ENCODE data around the gene FKBP7.

The FKBP7 gene

DNA sequence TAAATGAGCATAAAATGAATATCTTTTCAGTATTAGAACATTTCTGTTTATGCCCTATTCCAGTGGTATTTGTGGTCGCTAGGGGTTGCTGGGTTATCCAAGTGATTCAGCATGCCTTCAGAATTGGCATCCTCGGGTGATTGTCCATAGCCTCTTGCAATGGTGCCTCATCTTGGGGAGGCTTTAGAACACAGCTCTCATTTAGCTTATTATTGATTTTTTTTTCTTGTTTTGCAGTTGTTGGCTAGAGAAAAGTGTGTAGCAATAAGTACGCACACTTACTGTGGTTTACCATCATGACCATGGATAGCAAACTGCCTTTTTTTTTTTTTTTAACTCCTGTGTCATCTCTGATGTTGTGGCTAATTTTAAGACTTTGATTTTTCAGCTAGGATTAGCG, 35.5 kb upstream of the FKBP7 start:
- no peak overlapping the region for H4K5ac ChIP-seq (ENCODE audit: low read length)
- H3K79me1 ChIP-seq (ENCODE audit: low read length): no peaks in the 10 kb centered on the region
- H2BK120ac ChIP-seq (ENCODE audit: low read depth, low read length): no peak overlapping the region
- H3K18ac ChIP-seq (ENCODE audit: low read length): no peak overlapping the region
- no peak overlapping the region for H3K4ac ChIP-seq (ENCODE audit: low read depth, low read length)
- no peak overlapping the region for H3K23ac ChIP-seq (ENCODE audit: low read length)
- H3K4me1 ChIP-seq (ENCODE audit: control insufficient read depth, low read depth, low read length): no peaks in the 10 kb centered on the region
- no peaks in the 10 kb centered on the region for H3K79me2 ChIP-seq (ENCODE audit: control insufficient read depth, insufficient read depth, low read length)
- no peak overlapping the region for H3K27ac ChIP-seq (ENCODE audit: low read depth, low read length)
- no peak overlapping the region for H3K4me3 ChIP-seq (ENCODE audit: low read length)
- DNase-seq: no peak
- no peak overlapping the region for H4K8ac ChIP-seq (ENCODE audit: low read depth, low read length)
- no CpG with 5 or more reads among the region's 4 CpGs for WGBS (ENCODE audit: extremely low coverage, insufficient coverage, low lambda C conversion rate)
- H3K27me3 ChIP-seq (ENCODE audit: insufficient read depth, low read length, poor library complexity): no peaks in the 10 kb centered on the region
- H2AK5ac ChIP-seq (ENCODE audit: low read length): no peak overlapping the region
- H3K4me2 ChIP-seq (ENCODE audit: low read length): no peak overlapping the region
- H3K56ac ChIP-seq (ENCODE audit: low read length): no peak overlapping the region
- no peaks in the 10 kb centered on the region for H3K36me3 ChIP-seq (ENCODE audit: control insufficient read depth, insufficient read depth, low read length)
- H2BK5ac ChIP-seq (ENCODE audit: low read length): no peak overlapping the region
- no peak overlapping the region for H2BK15ac ChIP-seq (replicated peaks; ENCODE audit: low read depth)
- no peak overlapping the region for H3K9ac ChIP-seq (ENCODE audit: low read length)

- Histone ChIP-seq H4K8ac (ENCODE audit: low read depth, low read length) (no peak overlapping the region), H3K79me1 (ENCODE audit: low read length) (no peaks in the 10 kb centered on the region), H3K27ac (ENCODE audit: low read depth, low read length) (no peak overlapping the region), H3K79me2 (ENCODE audit: control insufficient read depth, insufficient read depth, low read length) (no peaks in the 10 kb centered on the region), H3K18ac (ENCODE audit: low read length) (no peak overlapping the region), H3K56ac (ENCODE audit: low read length) (no peak overlapping the region), H3K4me3 (ENCODE audit: low read length) (no peak overlapping the region), H3K36me3 (ENCODE audit: control insufficient read depth, insufficient read depth, low read length) (no peaks in the 10 kb centered on the region), H3K23ac (ENCODE audit: low read length) (no peak overlapping the region), H3K4me2 (ENCODE audit: low read length) (no peak overlapping the region), H2BK120ac (ENCODE audit: low read depth, low read length) (no peak overlapping the region), H2BK5ac (ENCODE audit: low read length) (no peak overlapping the region), H2AK5ac (ENCODE audit: low read length) (no peak overlapping the region), H3K9ac (ENCODE audit: low read length) (no peak overlapping the region), H3K27me3 (ENCODE audit: insufficient read depth, low read length, poor library complexity) (no peaks in the 10 kb centered on the region), H3K4ac (ENCODE audit: low read depth, low read length) (no peak overlapping the region), H3K4me1 (ENCODE audit: control insufficient read depth, low read depth, low read length) (no peaks in the 10 kb centered on the region), H4K5ac (ENCODE audit: low read length) (no peak overlapping the region), H2BK15ac (replicated peaks; ENCODE audit: low read depth) (no peak overlapping the region)
- DNase-seq: no peak
- WGBS (ENCODE audit: extremely low coverage, insufficient coverage, low lambda C conversion rate): no CpG with 5 or more reads among the region's 2 CpGs
Observed at GRCh38 chr2:178512484-178512883, 34.1 kb upstream of the FKBP7 start.

DNA sequence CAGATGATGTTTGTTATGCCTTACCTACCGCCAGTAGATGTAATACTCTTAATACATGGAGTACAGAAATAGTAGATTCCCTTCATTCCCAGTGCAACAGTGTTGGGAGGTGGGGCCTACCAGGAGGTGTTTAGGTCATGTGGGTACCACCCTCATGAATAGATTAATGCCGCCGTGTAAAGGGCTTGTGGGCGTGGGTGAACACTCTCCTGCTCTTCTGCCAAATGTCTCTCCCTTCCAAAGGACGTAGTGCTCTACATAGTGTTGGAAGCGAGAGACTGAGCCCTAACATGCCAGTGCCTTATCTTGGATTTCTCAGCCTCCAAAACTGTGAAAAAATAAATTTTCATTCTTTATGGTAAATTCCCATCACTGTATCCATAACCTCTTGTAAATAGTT, 32.0 kb upstream of the FKBP7 start:
- H4K5ac ChIP-seq (ENCODE audit: low read length): no peak overlapping the region
- H2BK5ac ChIP-seq (ENCODE audit: low read length): no peak overlapping the region
- no peaks in the 10 kb centered on the region for H3K36me3 ChIP-seq (ENCODE audit: control insufficient read depth, insufficient read depth, low read length)

DNA sequence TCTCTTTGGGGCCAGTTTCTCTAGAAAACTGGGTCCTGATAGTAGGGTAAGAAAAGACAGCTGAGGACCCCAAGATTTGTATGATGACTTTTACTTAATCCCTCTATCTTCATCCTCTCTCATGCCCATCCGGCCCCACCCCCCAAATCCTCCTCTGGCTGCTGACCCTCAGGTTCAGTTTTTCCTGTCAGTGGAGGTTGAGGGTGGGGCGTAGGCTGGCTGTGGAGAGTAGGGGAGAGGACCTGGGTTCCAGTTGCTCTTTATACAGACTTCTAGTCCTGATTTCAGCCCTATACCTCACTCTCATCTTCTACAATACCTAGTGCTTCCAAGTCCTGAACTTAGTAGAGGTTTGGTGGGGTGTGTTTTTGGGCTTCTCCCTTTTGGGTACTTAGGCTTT, 30.2 kb upstream of the FKBP7 start:
- H2BK5ac ChIP-seq (ENCODE audit: low read length): no peak overlapping the region
- H3K4me3 ChIP-seq (ENCODE audit: low read length): no peak overlapping the region
- DNase-seq: no peak
- no peak overlapping the region for H3K27ac ChIP-seq (ENCODE audit: low read depth, low read length)
- no peaks in the 10 kb centered on the region for H3K79me2 ChIP-seq (ENCODE audit: control insufficient read depth, insufficient read depth, low read length)
- no peak overlapping the region for H2BK120ac ChIP-seq (ENCODE audit: low read depth, low read length)
- no peaks in the 10 kb centered on the region for H3K4me1 ChIP-seq (ENCODE audit: control insufficient read depth, low read depth, low read length)
- no peak overlapping the region for H3K18ac ChIP-seq (ENCODE audit: low read length)
- no peak overlapping the region for H3K4ac ChIP-seq (ENCODE audit: low read depth, low read length)
- no peak overlapping the region for H4K8ac ChIP-seq (ENCODE audit: low read depth, low read length)
- H3K79me1 ChIP-seq (ENCODE audit: low read length): no peaks in the 10 kb centered on the region
- H2BK15ac ChIP-seq (replicated peaks; ENCODE audit: low read depth): no peak overlapping the region
- WGBS (ENCODE audit: extremely low coverage, insufficient coverage, low lambda C conversion rate): no CpG with 5 or more reads among the region's 2 CpGs
- no peak overlapping the region for H3K23ac ChIP-seq (ENCODE audit: low read length)
- no peak overlapping the region for H3K4me2 ChIP-seq (ENCODE audit: low read length)
- H3K36me3 ChIP-seq (ENCODE audit: control insufficient read depth, insufficient read depth, low read length): no peaks in the 10 kb centered on the region
- no peak overlapping the region for H2AK5ac ChIP-seq (ENCODE audit: low read length)
- no peak overlapping the region for H3K9ac ChIP-seq (ENCODE audit: low read length)
- H3K56ac ChIP-seq (ENCODE audit: low read length): no peak overlapping the region
- no peaks in the 10 kb centered on the region for H3K27me3 ChIP-seq (ENCODE audit: insufficient read depth, low read length, poor library complexity)
- H4K5ac ChIP-seq (ENCODE audit: low read length): no peak overlapping the region

More for the DNA sequence above, 32.0 kb upstream of the FKBP7 start:
- Histone ChIP-seq H3K79me1 (ENCODE audit: low read length) (no peaks in the 10 kb centered on the region), H3K4me1 (ENCODE audit: control insufficient read depth, low read depth, low read length) (no peaks in the 10 kb centered on the region), H3K79me2 (ENCODE audit: control insufficient read depth, insufficient read depth, low read length) (no peaks in the 10 kb centered on the region), H3K27ac (ENCODE audit: low read depth, low read length) (no peak overlapping the region), H2BK120ac (ENCODE audit: low read depth, low read length) (no peak overlapping the region), H3K4me3 (ENCODE audit: low read length) (no peak overlapping the region), H3K18ac (ENCODE audit: low read length) (no peak overlapping the region), H3K56ac (ENCODE audit: low read length) (no peak overlapping the region), H2BK15ac (replicated peaks; ENCODE audit: low read depth) (no peak overlapping the region), H4K8ac (ENCODE audit: low read depth, low read length) (no peak overlapping the region), H2AK5ac (ENCODE audit: low read length) (no peak overlapping the region), H3K9ac (ENCODE audit: low read length) (no peak overlapping the region), H3K4me2 (ENCODE audit: low read length) (no peak overlapping the region), H3K23ac (ENCODE audit: low read length) (no peak overlapping the region), H3K4ac (ENCODE audit: low read depth, low read length) (no peak overlapping the region), H3K27me3 (ENCODE audit: insufficient read depth, low read length, poor library complexity) (no peaks in the 10 kb centered on the region)
- no CpG with 5 or more reads among the region's 6 CpGs for WGBS (ENCODE audit: extremely low coverage, insufficient coverage, low lambda C conversion rate)
- no peak for DNase-seq

- Histone ChIP-seq H3K23ac (ENCODE audit: low read length) (no peak overlapping the region), H3K4me1 (ENCODE audit: control insufficient read depth, low read depth, low read length) (no peaks in the 10 kb centered on the region), H4K5ac (ENCODE audit: low read length) (no peak overlapping the region), H3K4ac (ENCODE audit: low read depth, low read length) (no peak overlapping the region), H3K27me3 (ENCODE audit: insufficient read depth, low read length, poor library complexity) (no peaks in the 10 kb centered on the region), H3K18ac (ENCODE audit: low read length) (no peak overlapping the region), H3K79me1 (ENCODE audit: low read length) (no peaks in the 10 kb centered on the region), H2BK15ac (replicated peaks; ENCODE audit: low read depth) (no peak overlapping the region), H3K27ac (ENCODE audit: low read depth, low read length) (no peak overlapping the region), H3K79me2 (ENCODE audit: control insufficient read depth, insufficient read depth, low read length) (no peaks in the 10 kb centered on the region), H2AK5ac (ENCODE audit: low read length) (no peak overlapping the region), H4K8ac (ENCODE audit: low read depth, low read length) (no peak overlapping the region), H3K9ac (ENCODE audit: low read length) (no peak overlapping the region), H3K4me3 (ENCODE audit: low read length) (no peak overlapping the region), H2BK5ac (ENCODE audit: low read length) (no peak overlapping the region), H3K4me2 (ENCODE audit: low read length) (no peak overlapping the region), H3K56ac (ENCODE audit: low read length) (no peak overlapping the region), H3K36me3 (ENCODE audit: control insufficient read depth, insufficient read depth, low read length) (no peaks in the 10 kb centered on the region), H2BK120ac (ENCODE audit: low read depth, low read length) (no peak overlapping the region)
- no CpG with 5 or more reads among the region's 1 CpG for WGBS (ENCODE audit: extremely low coverage, insufficient coverage, low lambda C conversion rate)
- no peak for DNase-seq
Observed at GRCh38 chr2:178506949-178507348, 28.5 kb upstream of the FKBP7 start.

DNA sequence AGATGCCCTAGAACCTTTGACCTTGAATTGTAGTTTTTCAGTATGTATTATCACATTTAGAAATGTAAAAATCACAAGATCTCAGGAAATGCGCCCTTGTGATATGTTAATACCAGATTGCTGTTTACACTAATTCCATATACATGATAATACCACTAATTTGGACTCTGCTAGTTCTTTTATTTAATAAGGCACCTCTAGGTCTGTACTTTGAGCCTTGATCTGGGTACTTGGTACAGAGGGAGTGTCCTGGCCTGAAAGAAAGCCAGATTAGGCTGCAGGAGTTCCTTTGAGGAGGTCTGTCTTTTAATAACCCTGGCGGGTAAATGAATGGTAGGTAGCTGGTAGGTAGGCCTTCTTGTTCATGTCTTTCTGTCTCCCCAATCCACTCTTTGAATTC, 28.1 kb upstream of the FKBP7 start:
- Histone ChIP-seq H3K79me1 (ENCODE audit: low read length) (no peaks in the 10 kb centered on the region), H3K4ac (ENCODE audit: low read depth, low read length) (no peak overlapping the region), H4K8ac (ENCODE audit: low read depth, low read length) (no peak overlapping the region), H2BK5ac (ENCODE audit: low read length) (no peak overlapping the region), H3K79me2 (ENCODE audit: control insufficient read depth, insufficient read depth, low read length) (no peaks in the 10 kb centered on the region), H2BK120ac (ENCODE audit: low read depth, low read length) (no peak overlapping the region), H3K9ac (ENCODE audit: low read length) (no peak overlapping the region), H3K56ac (ENCODE audit: low read length) (no peak overlapping the region), H3K23ac (ENCODE audit: low read length) (no peak overlapping the region), H3K27me3 (ENCODE audit: insufficient read depth, low read length, poor library complexity) (no peaks in the 10 kb centered on the region), H2BK15ac (replicated peaks; ENCODE audit: low read depth) (no peak overlapping the region), H3K27ac (ENCODE audit: low read depth, low read length) (no peak overlapping the region), H2AK5ac (ENCODE audit: low read length) (no peak overlapping the region), H3K4me2 (ENCODE audit: low read length) (no peak overlapping the region), H3K36me3 (ENCODE audit: control insufficient read depth, insufficient read depth, low read length) (no peaks in the 10 kb centered on the region), H3K4me1 (ENCODE audit: control insufficient read depth, low read depth, low read length) (no peaks in the 10 kb centered on the region), H3K18ac (ENCODE audit: low read length) (no peak overlapping the region), H4K5ac (ENCODE audit: low read length) (no peak overlapping the region), H3K4me3 (ENCODE audit: low read length) (no peak overlapping the region)
- DNase-seq: no peak
- WGBS (ENCODE audit: extremely low coverage, insufficient coverage, low lambda C conversion rate): no CpG with 5 or more reads among the region's 2 CpGs

All from mesendoderm (in vitro differentiated cells).